GM18867 (cell line): ENCODE measurements around the gene NECTIN1.

Experiments
- ATAC-seq: cut with Tn5 transposase; IDR thresholded peaks from one replicate; pipeline ENCODE4 v1.9.1; 2021; ENCODE audit warnings: mild to moderate bottlenecking, moderate library complexity; ENCODE audit not compliant: unreplicated experiment

Gene NECTIN1, protein sequence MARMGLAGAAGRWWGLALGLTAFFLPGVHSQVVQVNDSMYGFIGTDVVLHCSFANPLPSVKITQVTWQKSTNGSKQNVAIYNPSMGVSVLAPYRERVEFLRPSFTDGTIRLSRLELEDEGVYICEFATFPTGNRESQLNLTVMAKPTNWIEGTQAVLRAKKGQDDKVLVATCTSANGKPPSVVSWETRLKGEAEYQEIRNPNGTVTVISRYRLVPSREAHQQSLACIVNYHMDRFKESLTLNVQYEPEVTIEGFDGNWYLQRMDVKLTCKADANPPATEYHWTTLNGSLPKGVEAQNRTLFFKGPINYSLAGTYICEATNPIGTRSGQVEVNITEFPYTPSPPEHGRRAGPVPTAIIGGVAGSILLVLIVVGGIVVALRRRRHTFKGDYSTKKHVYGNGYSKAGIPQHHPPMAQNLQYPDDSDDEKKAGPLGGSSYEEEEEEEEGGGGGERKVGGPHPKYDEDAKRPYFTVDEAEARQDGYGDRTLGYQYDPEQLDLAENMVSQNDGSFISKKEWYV

DNA sequence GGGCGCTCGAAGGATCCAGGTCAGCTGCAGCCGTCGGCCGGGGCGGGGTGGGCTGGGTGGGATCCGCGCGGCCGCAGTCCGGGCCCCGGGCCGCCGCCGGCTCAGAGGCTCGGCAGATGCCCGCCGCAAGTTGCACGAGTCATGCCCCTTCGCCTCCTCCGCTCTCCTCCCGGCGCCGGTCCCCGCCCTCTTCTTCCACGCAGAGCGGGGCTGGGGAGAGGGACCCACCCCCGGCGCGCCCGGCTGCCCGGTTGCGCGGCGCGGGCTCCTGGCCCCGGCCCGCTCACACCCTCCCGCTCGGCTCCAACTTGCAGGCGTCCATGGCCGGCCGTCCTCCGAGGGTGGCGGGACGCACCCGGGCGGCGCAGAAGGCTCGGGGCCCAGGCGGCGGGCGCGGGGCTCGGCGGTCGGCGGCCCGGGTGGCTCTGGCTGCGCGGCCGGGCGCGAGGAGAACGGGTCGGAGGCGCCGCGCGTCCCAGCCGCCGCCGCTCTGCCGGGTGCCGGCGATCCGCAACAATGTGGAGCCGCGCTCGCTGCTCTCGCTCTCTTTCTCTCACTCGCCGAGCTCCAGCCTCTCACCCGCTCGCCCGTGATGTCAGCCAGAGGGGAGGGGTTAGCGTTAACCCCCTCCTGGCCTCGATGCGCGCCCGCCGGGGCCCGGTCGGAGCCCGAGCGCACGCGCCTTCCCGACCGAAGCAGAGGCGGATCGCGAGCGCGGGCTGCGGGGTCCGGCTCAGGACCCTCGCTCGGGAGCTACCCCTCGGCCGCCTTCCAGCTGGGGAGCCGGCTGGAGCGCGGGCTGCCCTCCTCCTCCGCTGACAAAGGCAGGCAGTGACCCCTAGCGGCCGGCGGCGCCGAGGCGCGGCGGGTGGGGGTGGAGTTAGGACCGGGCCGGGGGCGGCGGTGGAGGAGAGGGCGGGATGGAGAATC is at the start of gene NECTIN1:
TSS of gene NECTIN1 (minus strand) at position 550 of the 930 bp plus-strand sequence. CDS start 647 bp downstream, outside the sequence.
- ATAC-seq = peak; percentile 92

DNA sequence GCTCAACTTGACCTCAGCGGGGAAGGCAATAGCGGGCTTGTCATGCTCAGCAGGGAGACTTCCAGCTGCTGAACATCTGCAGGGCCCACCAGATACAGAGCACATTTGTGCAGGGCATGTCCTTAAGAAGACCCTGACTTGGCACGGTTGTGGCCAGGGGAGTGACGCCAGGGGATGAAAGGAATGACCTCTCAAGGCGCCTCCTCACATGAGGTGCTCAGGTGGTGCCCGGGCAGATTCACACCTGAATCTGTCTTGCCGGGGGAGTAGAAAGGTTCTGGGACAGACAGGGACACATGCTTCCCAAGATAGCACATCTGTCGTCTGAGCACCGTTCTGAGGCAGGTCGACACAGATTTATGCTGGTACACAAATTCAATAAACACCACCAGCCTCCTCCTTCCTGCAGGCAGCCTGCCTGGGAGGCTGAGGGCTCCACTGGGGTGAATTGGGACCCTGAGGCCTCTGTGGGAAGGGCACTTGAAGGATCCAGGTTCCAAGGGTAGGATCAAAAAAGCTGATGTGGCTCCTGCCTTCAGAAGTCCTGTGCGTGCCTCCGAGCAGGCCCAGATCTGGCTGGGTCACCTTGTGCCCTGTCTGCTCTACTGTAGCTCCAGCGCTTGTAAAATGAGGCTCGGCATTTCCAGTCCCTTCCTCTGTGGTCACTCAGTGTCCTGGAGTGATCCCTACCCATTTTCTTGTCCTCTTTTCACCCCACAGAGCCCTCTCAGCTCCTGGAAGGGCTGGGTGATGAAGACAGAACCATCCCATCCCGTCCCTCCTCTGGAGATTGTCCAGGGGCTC is 49.6 kb upstream of the NECTIN1 start:
- no peak for ATAC-seq

DNA sequence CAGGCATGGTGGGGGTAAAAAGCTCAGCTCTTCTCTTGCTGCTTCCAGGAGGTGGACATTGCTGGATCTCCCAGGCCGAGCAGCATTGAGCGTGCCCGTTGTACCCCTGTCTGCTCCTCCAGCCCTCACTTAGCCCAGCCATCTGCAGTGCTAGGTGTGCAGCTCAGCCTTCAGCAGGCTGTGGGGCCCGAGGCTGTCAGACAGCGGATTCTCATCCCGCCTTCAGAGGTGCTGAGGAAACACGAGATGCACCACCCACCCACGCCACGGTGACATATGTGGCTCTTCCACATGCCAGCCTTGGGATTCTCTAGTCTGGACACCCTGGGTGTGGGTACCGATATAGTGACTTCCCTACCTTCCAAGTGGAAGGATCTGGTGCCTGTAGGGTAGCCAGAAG is 48.9 kb upstream of the NECTIN1 start:
- ATAC-seq = no peak

DNA sequence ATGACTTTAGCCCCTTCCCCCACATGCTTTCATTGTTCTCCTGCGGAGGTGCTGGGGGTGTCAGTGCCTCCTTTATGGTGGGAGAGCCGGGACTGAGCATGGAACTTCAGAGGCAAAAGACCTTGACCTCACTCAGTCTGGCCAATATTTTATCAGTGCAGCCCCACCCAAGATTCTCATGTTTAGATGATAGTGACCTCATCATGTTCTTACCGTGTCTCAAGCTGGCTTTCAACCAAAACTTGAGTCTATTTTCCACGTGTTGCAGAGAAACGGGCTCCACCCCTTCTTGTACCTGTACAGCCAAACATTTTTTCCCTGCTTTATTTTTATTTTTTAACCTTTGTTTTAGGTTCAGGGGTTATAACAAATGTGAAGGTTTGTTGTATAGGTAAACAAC is 47.7 kb upstream of the NECTIN1 start:
- no peak for ATAC-seq

DNA sequence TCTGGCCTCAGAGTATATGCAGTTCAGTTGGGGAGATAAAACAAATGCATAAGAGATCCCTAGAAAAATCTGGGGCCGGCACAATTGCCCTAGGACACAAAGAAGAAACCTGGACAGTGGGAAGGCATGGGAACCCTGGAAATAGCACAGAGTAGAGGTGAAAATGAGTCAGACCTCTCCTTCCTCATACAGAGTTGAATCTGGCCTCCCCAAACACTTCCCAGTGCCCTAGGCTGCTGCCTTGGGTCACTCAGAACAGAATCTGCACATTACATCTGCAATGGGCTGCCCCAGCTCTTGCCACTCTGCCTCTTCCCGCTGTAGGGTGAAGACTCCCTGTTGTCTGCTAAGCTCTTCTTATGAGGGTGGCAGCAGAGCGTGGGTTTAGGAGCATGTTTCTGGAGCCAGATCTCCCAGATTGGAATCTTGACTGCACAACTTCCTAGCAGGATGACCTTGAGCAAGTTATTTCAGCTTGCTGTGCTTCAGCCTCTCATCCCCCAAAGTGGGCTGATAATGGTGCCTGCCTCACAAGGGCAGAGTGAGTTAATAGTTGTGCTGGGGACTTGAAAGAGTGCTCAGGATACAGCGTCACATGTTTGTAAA is 47.1 kb upstream of the NECTIN1 start:
- ATAC-seq = no peak

DNA sequence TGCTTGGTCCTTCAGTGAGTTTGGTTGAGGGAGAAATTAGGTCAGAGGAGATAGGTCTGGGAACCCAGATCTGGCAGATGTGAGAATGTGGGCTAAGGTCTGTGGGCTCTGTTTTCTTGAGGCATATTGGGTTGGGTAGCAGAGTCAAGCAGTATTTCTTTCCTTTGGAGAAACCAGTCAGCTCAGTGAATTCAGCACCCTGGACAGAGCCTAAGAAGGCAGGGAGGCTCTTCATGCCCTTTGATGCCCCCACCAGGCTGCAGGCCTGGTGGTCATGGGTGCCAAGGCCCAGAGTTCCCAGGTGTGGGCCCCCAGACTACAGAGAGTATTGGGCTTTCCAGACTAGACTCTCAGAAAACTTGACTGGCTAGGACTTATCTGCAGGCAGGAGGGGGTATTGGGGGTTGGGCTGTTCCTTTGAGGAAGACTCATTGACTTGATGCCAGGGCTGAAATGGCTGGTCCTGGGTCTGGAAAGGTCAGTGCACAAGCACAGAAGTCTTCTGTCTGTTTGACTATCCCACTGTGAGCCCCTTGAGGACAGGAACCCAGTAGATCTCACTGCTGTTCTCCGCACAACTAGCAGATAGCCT is 45.3 kb upstream of the NECTIN1 start:
- no peak for ATAC-seq

DNA sequence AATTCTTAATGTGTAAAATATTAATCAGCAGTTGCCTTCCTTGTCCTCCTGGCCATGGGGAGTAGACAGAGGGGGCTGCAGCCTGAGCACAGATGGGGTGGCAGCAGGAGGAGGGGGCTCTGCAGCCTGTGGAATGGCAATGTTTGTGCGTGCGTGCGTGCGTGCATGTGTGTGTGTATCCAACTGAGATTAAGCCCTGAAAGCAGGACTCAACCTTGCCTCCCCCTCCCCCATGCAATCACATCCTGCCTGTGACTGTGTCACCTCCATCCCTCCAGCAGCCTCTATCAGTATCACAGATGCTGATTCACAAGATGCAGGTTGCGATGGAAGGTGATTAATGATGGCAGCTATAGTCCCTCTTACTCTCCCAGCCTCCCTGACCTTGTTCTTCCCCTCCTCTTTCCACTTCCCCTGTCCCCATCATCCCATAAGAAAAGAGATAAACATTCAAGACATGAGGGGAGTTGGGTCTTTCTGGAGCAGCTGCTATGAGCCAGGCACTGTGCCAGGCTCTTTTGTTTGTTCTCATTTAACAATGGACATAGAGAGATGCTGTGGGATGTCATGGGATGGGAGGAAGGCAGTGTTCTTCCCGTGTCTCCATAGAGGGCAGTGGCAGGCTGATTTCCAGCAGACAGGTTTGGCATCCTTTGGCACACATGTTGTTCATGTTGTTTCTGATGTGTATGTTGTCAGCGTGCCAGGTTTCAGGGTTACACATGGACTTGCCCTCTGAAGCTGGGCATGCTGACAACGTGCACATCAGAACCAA is 43.8 kb upstream of the NECTIN1 start:
- no peak for ATAC-seq

DNA sequence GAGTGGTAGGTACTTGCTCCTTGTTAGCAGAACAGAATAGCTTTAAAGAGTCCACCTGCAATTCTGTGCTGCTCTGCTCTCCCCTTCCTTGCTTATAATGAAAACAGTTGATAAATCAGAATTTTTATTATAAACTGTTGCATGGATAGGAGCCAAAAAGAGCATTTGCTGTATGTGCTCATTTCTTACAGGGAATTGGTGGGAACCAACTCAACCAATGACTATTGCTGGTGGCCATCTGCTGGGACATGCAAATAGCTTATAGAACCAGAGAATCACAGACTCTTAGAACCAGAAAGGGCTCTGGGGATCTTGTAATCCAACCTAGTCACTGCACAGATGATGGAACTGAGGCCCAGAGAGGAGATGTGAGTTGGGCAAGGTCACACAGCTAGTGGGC is 43.1 kb upstream of the NECTIN1 start:
- no peak for ATAC-seq

DNA sequence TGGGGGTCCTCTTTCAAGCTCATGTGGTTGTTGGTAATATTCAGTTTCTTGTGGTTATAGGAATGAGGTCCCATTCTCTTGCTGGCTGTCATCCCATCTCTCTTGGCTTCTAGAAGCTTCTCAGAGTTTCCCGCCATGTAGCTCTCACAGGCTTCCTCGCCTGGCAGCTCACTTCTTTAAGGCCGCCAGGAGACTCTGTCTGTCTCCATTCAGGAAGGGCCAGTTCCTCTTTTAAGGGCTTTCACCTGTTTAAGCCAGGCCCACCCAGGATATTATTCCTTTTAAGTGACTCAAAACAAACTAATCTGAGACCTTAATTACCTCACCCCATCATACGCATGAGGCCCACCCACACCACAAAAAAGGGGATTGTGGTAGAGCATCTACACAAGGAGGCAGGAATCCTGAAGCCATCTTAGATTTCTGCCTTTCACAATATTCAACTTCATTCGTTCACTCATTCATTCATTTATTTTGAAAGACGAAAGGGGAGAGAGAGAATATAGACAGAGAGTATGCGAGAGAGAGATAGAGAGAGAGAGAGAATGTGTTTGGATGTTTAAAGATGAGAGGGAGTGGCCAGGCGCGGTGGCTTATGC is 42.3 kb upstream of the NECTIN1 start:
- no peak for ATAC-seq

DNA sequence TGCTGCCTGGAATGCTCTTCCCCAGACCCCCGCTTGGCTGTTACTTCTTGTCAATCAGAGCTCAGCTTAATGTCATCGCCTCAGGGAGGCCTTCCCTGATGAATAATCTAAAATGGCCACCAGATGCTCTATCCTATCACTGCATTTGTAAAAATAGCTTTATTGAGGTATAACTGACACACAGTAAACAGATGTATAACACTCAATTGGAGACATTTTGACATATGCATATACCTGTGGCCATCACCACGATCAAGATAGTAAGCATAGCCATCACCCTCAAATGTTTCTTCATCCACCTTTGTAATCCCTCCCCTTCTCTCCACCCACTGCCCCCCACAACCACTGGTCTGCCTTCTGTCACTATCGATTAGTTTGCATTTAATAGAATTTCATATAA is 36.6 kb upstream of the NECTIN1 start:
- no peak for ATAC-seq

DNA sequence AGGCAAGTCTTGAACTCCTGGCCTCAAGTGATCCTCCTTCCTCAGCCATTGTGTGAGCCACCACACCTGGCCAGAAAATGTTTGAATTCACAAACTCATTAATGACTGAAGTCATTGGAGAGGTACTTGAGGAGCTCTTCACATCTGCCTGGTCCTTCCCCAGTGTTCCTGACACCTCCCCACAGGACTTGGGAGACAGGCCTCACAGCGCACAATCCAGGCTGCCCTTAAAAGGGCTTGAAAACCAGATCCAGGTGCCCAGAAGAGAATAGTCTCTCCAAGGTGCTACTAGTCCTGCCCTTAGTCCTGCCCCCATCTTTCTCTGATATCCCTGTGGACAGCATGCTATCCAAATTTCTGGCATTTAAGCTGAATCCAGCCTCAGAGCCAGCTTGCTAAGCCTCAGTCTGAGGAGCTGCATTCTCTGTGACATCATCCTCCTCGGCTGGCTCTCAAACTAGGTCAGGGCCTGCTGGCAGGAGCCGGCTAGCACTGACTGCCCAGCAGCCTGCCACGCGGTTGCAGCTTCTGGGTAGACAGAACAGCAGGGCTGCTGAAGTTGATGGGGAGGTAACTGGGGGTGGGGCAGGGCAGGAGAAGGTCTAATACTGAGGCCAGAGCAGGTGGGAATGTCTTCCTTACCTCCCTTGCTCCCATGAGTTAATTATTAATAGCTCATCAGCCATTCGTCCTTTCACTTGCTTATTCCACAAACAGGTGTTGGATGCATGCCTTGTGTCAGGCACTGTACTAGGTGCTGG is 35.3 kb upstream of the NECTIN1 start:
- no peak for ATAC-seq

DNA sequence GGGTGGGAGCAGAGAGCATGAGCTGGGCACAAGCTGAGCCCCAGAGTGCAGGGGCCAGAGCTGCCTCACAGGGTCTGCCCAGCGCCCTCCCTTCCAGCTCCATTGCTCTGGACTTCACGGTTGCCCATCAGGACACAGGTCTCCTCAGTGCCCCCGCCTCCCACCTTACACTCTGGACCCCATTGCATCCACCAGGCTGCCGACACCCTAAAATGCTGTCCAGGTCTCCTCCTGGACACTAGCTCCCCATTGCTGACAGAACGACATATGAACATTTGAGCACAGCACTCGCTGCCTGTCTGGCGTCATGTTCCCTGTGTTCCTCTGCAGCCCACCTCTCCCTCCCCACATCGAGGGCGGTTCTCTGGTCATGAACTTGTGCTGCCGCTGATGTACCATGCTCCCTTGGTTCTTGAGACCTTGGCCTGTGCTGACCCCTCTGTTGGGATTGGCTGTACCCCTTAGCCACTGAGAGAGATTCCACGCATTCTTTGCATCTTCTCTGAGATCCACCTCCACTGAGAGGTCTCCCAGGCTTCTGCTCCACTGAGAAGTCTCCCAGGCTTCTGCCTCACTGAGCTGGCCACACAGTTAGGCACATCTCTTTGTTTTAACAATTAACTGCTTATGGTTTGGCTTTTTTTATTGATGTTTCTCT is 34.2 kb upstream of the NECTIN1 start:
- no peak for ATAC-seq

DNA sequence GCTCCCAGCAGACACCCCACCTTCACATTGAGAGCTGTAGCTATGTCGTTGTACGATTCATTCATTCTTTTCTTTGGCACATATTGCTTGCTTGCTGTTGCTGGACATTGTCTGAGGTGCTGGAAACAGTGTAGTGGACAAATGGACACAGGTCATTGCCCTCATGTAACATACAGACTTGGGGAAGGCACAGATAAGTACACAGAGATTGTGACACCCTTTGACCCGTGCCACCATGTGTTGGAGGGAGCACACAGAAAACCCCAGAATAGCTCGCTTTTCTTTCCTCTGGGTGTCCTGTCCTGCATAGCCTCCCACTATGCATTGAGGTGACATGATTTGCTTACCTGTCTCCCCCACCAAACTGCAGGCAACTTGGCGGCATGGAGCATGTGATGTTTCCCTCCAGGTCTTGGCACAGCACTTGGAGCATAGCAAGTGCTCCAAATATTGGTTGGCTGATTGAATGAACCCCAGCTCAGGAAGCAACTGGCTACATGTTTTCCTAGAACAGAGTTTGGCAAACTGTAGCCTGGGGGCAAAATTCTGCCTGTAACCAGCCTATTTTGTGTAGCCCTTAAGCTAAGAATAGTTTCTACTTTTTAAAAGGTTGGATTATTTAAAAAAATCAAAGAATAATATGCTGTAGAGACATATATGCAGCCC is 30.9 kb upstream of the NECTIN1 start:
- no peak for ATAC-seq

DNA sequence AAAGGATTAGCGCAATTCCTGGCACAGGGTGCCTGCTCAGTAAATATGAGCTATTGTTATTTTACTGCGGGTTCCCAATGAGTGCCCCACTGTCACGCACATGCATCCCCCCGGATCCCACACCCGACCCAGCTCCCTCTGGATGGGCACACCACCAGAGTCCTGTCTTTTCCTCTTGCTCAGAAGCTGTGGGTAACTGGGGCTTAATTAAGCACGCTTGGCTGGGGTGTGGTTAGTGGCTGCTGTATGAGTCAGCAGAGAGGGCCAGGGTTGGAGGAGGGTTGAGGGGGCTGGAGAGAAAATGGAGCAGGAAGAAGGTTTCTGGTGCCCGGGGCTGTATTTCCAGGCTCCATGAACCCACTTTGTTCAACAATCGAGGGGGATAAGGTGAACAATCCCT is 30.3 kb upstream of the NECTIN1 start:
- no peak for ATAC-seq

DNA sequence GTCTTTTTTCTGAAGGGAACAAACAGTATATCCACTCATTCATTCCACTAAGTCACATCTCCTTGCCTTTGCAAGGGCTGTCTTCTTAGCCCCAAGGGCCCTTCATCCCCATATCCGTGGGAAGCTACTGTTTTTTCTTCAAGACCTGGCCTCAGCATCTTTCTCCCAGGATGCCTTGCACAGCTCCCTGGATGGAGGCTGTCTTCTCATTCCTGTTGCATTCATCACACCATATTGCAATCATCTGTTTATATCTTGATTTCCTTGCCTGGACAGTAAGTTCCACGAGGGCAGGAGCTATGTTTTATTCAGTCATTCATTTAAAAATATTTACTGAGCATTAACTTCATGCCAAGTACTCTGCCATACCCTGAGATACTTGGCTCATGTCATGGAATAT is 29.3 kb upstream of the NECTIN1 start:
- ATAC-seq = no peak

DNA sequence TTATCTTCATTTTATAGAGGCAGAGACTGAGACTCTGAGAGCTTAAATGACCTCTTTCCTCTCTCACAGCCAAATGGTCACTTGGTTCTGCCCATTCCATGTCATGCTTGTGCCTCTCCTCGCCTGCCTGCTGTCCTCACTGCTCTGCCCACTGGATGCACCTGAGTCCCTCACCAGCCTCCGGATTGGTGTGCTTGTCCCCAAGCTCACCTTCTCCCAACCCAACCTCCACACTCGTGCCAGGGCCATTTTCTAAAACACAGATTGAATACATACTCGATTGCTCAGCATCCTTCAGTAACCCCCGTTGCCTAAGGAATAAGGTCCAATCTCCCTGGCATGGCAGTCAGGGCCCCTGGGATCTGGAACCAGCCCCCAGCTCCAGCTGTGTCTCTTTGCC is 28.4 kb upstream of the NECTIN1 start:
- no peak for ATAC-seq
